Stimulated activated CD4-positive, alpha-beta T cell treated with anti-CD3 and anti-CD28 coated beads, Interleukin-12 subunit alpha, Interleukin-12 subunit beta, amount 100 ng/mL, for 24 hours (primary cell): Measurements from ENCODE around the gene FAM111B.
"Not testable (repeated sequence)": the region's sequence is repeated elsewhere in the genome, so short reads cannot be mapped to it uniquely, and the experiment has no call there.

Experiments
- DNase-seq, 2 experiments: peaks; one replicate each; pipeline ENCODE4 v3.0.0-alpha.2; 2020; ENCODE audit warnings: low read depth in 2 of 2

The FAM111B gene, protein sequence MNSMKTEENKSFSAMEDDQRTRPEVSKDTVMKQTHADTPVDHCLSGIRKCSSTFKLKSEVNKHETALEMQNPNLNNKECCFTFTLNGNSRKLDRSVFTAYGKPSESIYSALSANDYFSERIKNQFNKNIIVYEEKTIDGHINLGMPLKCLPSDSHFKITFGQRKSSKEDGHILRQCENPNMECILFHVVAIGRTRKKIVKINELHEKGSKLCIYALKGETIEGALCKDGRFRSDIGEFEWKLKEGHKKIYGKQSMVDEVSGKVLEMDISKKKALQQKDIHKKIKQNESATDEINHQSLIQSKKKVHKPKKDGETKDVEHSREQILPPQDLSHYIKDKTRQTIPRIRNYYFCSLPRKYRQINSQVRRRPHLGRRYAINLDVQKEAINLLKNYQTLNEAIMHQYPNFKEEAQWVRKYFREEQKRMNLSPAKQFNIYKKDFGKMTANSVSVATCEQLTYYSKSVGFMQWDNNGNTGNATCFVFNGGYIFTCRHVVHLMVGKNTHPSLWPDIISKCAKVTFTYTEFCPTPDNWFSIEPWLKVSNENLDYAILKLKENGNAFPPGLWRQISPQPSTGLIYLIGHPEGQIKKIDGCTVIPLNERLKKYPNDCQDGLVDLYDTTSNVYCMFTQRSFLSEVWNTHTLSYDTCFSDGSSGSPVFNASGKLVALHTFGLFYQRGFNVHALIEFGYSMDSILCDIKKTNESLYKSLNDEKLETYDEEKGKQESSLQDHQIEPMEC

DNA sequence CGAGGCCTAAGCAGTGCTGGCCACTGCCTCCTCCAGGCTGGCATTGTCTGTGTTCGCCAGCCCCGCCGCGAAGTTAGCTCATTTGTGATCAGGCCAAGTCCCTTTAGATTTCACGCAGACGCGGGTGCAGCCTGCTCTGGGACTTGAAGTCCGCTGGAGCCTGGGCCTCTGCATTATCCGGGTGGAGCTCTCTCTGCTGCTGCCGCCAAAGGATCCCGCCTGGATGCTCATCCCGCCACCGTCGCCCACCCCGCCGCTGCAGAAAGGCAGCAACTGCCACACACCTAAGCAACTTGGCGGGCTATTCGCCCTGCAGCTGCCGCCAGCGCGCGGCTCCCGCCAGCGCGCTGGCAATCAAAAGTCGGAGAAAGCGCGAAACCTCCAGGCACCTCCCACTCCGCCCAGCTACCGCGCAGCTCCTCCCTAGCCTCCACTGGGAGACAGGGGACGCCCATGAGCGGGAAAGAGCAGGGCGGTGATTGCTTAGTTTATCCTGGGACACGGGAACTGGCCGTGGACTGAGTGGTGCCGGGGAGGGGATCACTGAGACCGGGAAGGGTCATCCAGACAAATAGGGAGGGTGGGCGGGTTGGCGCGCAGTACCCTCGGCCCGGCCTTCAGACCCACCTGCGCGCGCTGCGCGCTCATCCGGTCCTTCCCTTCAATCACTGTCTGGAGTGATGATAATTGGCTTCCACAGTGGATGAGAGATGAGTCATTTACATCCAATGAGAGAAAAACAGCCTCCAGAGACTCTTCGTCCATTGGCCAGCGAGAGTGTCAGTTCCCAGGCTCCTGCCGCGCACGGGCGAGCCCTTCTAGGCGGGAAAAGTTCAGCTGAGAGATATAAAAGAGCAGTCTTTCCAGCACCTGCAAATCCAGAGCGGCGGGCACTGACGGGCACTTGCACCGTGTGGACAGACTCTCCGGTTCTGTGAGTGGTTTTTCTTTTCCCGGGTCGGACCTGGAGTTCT, at the start of gene FAM111B:
Gene FAM111B (plus strand): TSS at position 875 of the 974 bp plus-strand sequence. CDS start 2,389 bp downstream, outside the sequence.
- DNase-seq, result peak; percentile 46 to 67

DNA sequence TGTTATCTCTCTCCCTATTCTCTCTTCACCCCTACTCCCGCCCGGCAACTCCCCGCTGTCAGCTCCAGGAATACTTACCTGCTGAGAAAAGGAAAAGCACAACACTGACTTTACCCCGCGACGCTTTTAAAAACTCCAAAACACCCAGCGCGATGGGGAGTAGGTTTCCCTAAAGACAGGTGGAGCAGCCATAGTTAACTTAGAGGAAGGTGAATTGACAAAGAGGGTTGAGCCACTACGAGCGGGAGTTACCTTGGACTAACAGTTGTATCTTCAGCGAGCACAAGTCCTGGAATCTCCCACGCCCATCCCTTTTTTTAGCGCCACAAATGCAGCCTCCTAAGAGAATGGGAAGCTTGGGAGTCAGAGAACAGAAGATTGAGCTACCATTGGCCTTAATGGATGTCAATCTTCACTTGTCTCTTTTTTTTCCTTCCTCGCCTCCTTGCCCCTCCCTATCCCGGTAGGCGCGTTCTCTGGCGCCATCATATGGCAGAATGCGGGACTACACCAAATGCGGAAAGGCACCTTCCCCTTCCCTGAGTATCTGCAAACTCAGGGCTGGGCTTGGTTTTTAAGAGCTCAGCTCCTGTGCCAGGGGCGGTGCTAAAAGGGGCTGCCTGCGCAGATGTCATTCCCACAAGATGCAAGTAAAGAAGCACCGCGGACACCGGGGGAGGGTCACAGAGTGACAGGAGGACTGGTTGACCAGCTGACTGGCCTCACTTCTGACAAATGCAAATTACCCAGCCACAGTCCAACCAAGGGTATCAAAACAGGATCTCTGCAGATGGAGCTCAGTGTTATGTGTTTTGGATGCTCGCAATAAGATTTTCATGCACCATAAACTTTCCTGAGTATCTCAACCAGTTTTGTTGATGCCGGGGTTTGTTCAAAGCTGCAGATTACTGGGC, 48.7 kb upstream of the FAM111B start:
- DNase-seq, result peak; percentile 73 to 88

DNA sequence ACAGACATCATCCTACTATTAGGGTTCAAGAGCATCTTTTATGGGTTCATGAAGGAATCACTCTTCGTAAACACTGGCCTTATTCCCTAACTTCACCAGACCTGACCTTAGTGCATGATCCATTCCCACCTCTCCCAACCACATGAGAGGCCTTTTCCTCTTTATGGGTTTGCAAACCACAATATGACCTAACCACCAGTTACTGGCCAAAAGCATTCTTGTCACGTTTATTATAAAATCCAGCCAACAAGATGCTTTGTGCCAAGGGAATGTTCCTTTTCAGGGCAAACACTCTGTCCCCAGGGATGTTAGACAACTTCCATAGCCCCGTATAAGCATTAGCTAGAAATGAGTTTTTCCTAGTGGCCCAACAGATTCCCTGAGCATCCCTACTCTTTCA, 46.9 kb upstream of the FAM111B start:
- DNase-seq, result not testable (repeated sequence)

DNA sequence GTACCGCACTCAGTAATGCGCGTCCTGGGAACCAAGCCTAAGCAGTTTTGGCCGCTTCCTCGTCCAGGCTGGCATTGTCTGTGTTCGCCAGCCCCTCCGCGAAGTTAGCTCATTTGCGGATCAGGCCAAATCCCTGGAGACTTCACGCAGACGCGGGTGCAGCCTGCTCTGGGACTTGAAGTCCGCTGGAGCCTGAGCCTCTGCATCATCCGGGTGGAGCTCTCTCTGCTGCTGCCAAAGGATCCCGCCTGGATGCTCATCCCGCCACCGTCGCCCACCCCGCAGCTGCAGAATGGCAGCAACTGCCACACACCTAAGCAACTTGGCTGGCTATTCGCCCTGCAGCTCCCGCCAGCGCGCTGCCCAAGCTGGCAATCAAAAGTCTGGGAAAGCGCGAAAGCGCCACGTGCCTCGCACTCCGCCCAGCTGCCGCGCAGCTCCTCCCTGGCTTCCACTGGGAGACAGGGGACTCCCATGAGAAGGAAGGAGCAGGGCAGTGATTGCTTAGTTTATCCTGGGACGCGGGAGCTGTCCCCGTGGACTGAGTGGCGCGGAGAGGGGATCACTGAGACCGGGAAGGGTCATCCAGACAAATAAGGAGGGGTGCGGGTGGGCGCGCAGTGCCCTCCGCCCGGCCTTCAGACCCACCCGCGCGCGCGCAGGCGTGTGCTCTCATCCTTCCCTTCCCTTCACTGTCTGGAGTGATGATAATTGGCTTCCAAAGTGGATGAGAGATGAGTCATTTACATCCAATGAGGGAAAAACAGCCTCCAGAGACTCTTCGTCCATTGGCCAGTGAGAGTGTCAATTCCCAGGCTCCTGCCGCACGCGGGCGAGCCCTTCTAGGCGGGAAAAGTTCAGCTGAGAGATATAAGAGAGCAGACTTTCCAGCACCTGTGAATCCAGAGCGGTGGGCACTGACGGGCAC, 44.2 kb upstream of the FAM111B start:
- DNase-seq, result no peak

DNA sequence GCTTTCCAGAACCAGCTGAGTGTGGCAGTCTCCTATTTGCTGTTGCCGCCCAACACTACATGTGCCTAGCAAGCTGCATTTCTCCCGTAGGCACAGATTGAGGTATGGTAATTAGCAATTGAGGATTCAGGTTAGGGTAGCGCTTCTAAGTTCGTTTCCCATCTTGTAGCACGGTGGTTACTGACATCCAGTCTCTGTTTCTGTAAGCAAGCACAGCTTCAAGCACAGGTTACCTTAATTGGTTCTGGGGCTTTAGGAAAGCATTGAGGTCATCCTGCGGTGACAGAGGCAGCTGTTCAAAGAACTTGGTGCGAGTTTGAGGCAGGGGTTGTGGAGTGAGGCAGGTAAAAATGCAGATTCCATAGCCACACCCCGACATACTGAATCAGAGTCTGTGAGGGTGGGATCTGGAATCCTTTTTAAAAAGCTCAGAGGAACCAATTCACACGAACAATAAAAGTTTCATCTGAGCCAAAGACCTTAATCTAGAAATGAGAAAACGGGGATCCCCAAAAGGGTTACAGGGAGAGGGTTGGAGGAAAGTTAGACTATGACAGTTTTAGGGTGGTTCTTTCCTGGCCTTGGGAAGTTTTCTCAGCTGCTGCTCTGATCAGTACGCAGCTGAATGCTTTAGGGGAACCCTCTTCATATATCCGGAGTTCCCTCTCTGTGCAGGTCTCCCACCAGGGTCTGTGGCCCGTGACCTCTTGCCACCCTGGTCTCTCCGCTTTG, 42.9 kb upstream of the FAM111B start:
- not testable (repeated sequence) for DNase-seq

DNA sequence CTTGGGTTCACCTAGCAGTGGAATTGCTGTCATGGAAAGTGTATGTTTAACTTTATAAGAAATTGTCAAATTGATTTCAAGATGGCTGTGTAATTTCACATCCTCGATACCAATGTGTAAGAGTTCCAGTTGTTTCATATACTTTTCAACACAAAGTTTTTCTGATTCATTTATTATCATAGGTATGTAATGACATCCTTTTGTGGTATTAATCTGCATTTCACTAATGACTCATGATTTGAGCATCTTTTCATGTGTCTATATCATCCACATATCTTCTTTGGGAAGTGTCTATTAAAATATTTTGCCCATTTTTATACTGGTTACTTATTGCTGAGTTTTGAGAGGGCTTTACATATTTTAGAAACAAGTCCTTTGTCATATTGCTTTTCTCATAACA, 38.0 kb upstream of the FAM111B start:
- DNase-seq, result no peak

DNA sequence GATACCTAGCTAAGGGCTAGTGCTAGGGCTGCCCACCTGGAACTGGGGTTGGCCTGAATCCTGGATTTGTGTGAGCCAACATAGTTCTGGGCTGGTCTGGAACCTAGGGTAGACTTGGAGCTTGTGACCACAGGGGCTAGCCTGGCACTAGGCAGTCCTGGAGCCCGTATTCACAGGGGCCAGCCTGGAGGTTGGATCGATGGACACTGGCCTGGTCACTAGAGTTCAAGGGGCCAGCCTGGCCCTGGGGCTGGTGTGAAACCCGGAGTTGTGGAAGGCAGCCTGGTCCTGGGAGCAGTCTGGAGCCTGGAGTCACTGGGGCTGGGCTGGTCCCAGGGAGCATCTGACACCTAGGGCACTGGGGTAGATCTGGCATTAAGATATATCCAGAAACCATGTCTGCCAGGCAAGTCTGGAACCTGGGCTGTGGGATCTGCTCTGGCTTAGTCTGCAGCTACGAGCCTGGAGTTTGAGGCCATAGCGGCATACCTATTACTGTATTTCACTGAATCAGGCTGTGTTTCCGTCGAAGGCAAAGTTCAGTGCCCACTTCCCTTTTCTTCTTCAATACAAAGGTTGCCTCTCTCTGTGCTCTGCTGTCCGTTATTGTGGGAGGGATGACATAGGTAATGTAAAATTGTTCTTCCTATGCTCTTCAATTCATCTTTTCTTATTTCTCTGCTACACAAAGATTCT, 30.0 kb upstream of the FAM111B start:
- DNase-seq, result no peak

DNA sequence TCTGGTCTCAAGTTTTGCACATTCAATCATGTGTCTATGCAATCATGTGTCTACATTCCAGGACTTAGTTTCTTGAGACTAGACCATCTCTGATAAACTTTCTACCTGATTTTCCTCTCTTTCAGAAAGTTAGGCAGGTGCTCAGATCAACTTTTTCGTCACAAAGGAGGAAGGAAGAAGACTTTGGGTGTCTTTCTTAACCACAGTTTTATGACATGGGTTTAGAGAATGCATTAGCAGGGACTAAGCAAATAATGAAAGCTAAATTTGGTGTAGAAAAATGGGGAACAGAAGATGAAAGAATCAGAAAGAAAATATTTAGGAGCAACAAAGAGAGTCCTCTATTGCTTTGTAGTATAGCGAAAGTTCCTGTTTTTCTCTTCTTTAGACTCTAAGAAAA, 28.6 kb upstream of the FAM111B start:
- no peak for DNase-seq

DNA sequence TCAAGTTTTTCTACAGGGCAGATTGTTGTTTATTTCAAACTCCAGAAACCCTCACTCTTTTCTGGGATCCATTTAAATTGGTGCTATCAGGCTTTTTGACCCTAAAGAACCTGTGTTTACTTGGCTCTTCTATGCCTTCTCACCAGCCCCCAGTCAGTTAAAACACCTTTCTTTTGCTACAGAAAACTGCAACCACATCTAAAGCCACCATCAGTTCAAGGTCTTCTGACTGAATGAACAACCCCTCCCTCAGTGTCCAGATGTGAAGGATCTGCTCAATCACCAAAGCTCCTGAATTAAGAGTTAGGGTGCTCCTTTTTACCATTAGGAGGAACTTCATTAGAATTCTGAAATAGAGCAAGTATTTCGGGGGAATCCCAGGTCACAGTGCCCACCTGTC, 28.0 kb upstream of the FAM111B start:
- no peak for DNase-seq

DNA sequence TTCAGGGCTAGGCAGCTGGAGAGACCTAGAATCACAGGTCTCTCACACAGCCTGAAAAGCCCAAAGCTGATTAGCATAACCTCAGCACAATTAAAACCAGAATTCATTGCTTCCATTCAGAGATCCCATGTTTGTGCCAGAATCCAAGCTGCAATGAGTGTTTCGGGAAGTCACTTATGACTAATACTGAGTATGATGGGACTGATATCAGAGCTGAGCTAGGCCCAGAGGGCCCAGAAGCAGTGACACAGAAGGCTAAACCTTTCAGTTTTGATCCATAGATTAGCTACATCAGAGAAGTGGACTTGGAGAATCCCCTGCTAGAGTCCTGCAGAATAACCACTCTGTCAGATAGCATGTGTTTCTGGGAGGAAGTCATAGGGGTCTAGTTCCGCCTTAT, 26.6 kb upstream of the FAM111B start:
- DNase-seq, result not testable (repeated sequence)

DNA sequence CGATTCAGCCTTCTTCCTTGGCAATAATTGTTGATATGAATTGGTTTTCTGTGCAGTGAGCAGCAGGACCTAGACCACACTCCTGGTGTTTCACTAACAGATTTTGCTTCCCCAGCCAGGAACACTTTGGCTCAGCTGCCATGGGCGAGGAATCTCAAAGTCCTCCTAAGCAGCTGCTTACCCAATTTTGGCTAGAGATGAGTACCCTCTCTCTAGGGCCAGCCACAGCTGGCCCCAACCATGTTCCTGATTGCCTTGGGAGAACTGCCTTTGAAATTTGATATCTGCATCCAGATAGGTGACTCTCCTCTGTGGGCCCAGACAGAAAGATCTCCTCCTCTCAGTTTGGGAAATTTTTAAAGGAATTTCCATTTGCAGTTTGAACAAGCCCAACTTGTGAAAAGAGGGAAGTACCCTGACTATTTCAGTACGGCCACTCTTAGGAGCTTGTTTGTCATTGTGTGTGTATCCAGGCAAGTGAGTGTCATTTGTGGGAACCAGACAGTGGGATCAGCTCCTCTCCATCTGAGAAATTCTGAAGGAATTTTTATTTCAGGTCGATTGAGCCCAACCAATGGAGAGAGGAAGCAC, 25.5 kb upstream of the FAM111B start:
- DNase-seq, result not testable (repeated sequence)

DNA sequence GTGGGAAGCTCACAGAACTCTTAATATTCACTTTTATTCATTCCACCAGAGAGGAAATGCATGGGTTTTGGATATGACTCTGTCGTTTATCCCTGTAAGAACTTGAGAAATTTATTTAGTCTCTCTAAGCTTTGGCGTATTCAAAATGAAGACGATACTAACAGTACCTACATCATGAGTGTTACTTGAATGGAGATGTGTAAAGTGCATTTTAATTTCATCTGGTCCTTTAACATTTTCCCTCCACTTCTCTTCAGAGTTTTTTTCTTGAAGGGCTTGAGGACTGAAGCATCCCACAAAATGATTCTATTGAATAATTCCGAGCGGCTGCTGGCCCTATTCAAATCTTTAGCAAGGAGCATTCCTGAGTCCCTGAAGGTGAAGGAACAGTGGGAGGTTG, 21.0 kb upstream of the FAM111B start, which contains the start of gene GLYATL1B:
Gene GLYATL1B (plus strand): TSS at position 301 of the 400 bp plus-strand sequence. CDS start 0 bp downstream, at position 301.
- DNase-seq, result not testable (repeated sequence)

DNA sequence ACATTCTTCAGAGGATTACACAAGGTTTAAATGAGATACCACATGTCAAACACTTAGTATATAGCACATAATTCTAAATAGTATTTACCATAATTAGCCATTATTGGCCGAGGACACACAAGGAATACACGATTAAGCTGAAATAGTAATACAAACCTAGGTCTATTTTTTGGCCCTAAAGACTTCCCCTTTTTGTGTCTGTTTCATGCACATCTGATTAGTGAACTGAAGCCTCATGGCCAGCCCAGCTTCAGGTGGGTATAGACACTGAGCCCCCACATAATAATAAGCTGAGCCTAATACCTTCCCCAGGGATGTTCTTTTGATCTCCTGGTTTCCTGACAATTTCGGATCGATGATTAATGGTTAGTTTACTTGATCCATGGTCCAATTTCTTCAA, 18.9 kb upstream of the FAM111B start:
- no peak for DNase-seq

DNA sequence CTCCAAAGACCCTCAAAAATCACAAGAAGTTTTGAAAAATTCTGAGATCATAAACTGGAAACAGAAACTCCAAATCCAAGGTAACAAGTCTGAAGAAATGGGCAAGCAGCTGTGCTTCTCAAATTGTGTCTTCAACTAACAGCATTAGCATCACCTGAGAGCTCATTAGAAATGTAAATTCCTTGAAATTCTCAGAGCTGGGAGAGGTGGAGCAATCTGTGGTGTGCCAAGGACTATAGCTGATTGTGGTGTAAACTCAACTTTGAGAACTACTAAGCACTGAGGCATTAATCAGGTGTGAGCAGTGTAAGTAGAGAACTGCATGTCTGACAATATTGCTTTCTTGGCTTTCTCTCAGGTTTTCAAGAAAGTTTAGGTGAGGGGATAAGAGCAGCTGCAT, 13.5 kb upstream of the FAM111B start:
- not testable (repeated sequence) for DNase-seq

DNA sequence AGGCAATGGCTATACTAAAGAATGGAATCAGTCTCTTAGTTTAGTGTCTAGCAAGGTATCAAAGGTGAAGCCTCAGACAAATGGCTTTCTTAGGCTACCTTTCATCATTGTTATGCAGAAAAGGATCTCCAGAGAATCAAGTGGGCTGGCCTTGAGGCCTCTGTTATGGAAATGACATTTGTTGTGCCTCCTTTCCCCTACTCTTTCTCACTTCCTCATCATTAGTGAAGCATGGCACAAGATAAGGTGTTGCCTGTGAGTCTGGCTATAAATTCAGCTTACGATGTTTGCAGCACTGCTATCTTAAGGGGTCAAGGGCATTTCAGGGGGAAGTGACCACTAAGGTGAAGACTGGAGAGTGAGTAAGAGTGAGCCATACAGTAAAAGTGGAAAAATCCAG, 11.8 kb upstream of the FAM111B start:
- DNase-seq, result not testable (repeated sequence)

DNA sequence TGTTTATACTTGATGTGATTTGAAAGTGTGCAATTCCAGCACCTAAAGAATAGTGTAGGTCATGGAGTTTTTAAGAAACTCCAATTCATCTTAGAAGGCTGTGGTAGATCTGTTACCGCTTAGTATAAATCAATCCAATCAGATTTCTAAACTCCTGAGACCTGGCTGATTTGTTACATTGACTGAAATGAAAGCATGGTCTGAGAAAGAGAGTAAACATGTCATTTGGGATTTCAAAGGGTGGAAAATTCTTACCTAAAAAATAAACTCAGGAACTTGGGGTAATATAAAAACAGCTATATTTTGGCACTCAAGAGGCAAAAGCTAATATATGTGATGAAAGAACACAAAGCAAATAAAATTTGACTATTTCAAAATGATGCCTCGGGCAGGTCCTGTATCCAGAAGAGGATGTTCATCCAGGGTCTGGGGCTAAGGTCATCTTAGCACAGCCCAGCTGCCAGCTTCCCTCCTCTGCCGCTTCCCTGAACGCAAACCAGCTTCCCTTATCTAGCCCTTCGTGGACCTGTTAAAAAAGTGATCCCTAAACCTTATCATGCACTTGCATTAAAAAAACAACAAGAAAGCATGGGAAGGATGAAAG, 11.0 kb upstream of the FAM111B start:
- not testable (repeated sequence) for DNase-seq

DNA sequence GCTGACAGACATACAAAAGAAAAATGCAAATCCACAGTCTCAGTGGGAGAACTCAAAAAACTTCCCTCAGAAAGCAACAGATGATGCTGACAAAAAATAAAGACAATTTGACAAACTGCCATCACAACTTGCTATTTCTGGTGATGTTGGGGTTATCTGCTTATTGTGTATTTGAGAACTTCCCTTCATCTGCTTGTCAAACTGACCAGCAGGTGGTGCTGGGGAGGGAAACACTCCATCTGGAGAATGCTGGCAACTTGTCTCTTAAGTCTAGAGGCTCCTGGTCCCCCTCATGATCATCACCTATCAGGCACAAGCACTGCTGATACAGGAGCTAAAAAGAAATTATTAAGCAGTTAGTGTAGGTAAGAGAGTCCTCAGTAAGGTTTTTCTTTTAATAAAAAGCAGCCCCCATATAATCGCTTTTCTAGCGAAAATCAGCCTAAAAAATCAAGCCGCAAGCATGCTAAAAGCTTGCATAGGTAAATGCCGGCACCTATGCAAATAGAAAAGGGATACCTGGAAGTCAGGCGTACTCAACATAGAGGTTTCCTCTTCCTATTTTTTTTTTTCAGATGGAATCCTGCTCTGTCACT, 9.8 kb upstream of the FAM111B start:
- DNase-seq, result peak; percentile 40 to 57
